Measurements from ENCODE around the gene CREB3L2.
"Not testable (repeated sequence)": the region's sequence is repeated elsewhere in the genome, so short reads cannot be mapped to it uniquely, and the experiment has no call there.

Gene CREB3L2

GRCh38 chr7:137839903-137840779 lies 161.7 kb downstream of the CREB3L2 start:
- peaks cover 30% of the 10 kb centered on the region for H3K4me1 ChIP-seq (ENCODE audit: insufficient read depth, low read length)

GRCh38 chr7:137838706-137839315 lies 163.1 kb downstream of the CREB3L2 start:
- peaks cover under 1% of the 10 kb centered on the region; the same call in 1 of the 2 replicates for H3K9me3 ChIP-seq (ENCODE audit: control insufficient read depth, insufficient read depth, low read length)
- H3K4me1 ChIP-seq (ENCODE audit: insufficient read depth, low read length), result peaks cover 27% of the 10 kb centered on the region
- H3K9ac ChIP-seq (ENCODE audit: low read depth, low read length), result no peak overlapping the region
- H3K36me3 ChIP-seq (ENCODE audit: insufficient read depth, low read length), result no peaks in the 10 kb centered on the region

More at GRCh38 chr7:137839903-137840779, 161.7 kb downstream of the CREB3L2 start:
- H3K9ac ChIP-seq (ENCODE audit: low read depth, low read length), result 0 out of 2 replicates have a peak overlapping the region, but pooled peaks have one; percentile 3
- no peaks in the 10 kb centered on the region for H3K9me3 ChIP-seq (ENCODE audit: control insufficient read depth, insufficient read depth, low read length)
- no peaks in the 10 kb centered on the region for H3K36me3 ChIP-seq (ENCODE audit: insufficient read depth, low read length)

GRCh38 chr7:137836541-137836940 lies 165.3 kb downstream of the CREB3L2 start:
- no peaks in the 10 kb centered on the region for H3K36me3 ChIP-seq (ENCODE audit: insufficient read depth, low read length)
- peaks cover 27% of the 10 kb centered on the region for H3K4me1 ChIP-seq (ENCODE audit: insufficient read depth, low read length)
- no peak overlapping the region for H3K9ac ChIP-seq (ENCODE audit: low read depth, low read length)
- peaks cover 14% of the 10 kb centered on the region for H3K9me3 ChIP-seq (ENCODE audit: control insufficient read depth, insufficient read depth, low read length)

GRCh38 chr7:137836113-137836509 lies 165.8 kb downstream of the CREB3L2 start:
- Histone ChIP-seq H3K4me1 (ENCODE audit: insufficient read depth, low read length) (peaks cover 23% of the 10 kb centered on the region), H3K9me3 (ENCODE audit: control insufficient read depth, insufficient read depth, low read length) (peaks cover 14% of the 10 kb centered on the region), H3K9ac (ENCODE audit: low read depth, low read length) (no peak overlapping the region), H3K36me3 (ENCODE audit: insufficient read depth, low read length) (no peaks in the 10 kb centered on the region)

- H3K4me1 ChIP-seq (ENCODE audit: insufficient read depth, low read length), result peaks cover 18% of the 10 kb centered on the region
- H3K9ac ChIP-seq (ENCODE audit: low read depth, low read length), result no peak overlapping the region
- H3K9me3 ChIP-seq (ENCODE audit: control insufficient read depth, insufficient read depth, low read length), result peaks cover 19% of the 10 kb centered on the region
- no peaks in the 10 kb centered on the region for H3K36me3 ChIP-seq (ENCODE audit: insufficient read depth, low read length)
These were observed 166.3 kb downstream of the CREB3L2 start for GRCh38 chr7:137835486-137836112.

GRCh38 chr7:137834552-137834951 lies 167.3 kb downstream of the CREB3L2 start:
- Histone ChIP-seq H3K9ac (ENCODE audit: low read depth, low read length) (no peak overlapping the region), H3K36me3 (ENCODE audit: insufficient read depth, low read length) (no peaks in the 10 kb centered on the region), H3K9me3 (ENCODE audit: control insufficient read depth, insufficient read depth, low read length) (peaks cover 22% of the 10 kb centered on the region), H3K4me1 (ENCODE audit: insufficient read depth, low read length) (peaks cover 10% of the 10 kb centered on the region)

- peaks cover 22% of the 10 kb centered on the region for H3K9me3 ChIP-seq (ENCODE audit: control insufficient read depth, insufficient read depth, low read length)
- not testable (repeated sequence) for H3K9ac ChIP-seq (ENCODE audit: low read depth, low read length); H3K36me3 ChIP-seq (ENCODE audit: insufficient read depth, low read length); H3K4me1 ChIP-seq (ENCODE audit: insufficient read depth, low read length)
These were observed 168.9 kb downstream of the CREB3L2 start for GRCh38 chr7:137832990-137833389.

GRCh38 chr7:137832382-137832781 lies 169.5 kb downstream of the CREB3L2 start:
- Histone ChIP-seq H3K36me3 (ENCODE audit: insufficient read depth, low read length) (no peaks in the 10 kb centered on the region), H3K9ac (ENCODE audit: low read depth, low read length) (no peak overlapping the region), H3K4me1 (ENCODE audit: insufficient read depth, low read length) (no peaks in the 10 kb centered on the region), H3K9me3 (ENCODE audit: control insufficient read depth, insufficient read depth, low read length) (peaks cover 22% of the 10 kb centered on the region)

GRCh38 chr7:137831555-137831954 lies 170.3 kb downstream of the CREB3L2 start:
- not testable (repeated sequence) for H3K4me1 ChIP-seq (ENCODE audit: insufficient read depth, low read length); H3K9ac ChIP-seq (ENCODE audit: low read depth, low read length); H3K36me3 ChIP-seq (ENCODE audit: insufficient read depth, low read length)
- H3K9me3 ChIP-seq (ENCODE audit: control insufficient read depth, insufficient read depth, low read length), result peaks cover 22% of the 10 kb centered on the region

GRCh38 chr7:137829337-137829992 lies 172.4 kb downstream of the CREB3L2 start:
- Histone ChIP-seq H3K4me1 (ENCODE audit: insufficient read depth, low read length) (no peaks in the 10 kb centered on the region), H3K9ac (ENCODE audit: low read depth, low read length) (no peak overlapping the region), H3K9me3 (ENCODE audit: control insufficient read depth, insufficient read depth, low read length) (peaks cover 22% of the 10 kb centered on the region), H3K36me3 (ENCODE audit: insufficient read depth, low read length) (no peaks in the 10 kb centered on the region; the same call in 1 of the 2 replicates)

- no peaks in the 10 kb centered on the region; the same call in 1 of the 2 replicates for H3K36me3 ChIP-seq (ENCODE audit: insufficient read depth, low read length)
These were observed 173.4 kb downstream of the CREB3L2 start for GRCh38 chr7:137828456-137828855.

GRCh38 chr7:137825489-137825888 lies 176.4 kb downstream of the CREB3L2 start:
- peaks cover 2% of the 10 kb centered on the region; the same call in 1 of the 2 replicates for H3K9me3 ChIP-seq (ENCODE audit: control insufficient read depth, insufficient read depth, low read length)
- H3K9ac ChIP-seq (ENCODE audit: low read depth, low read length), result no peak overlapping the region
- H3K36me3 ChIP-seq (ENCODE audit: insufficient read depth, low read length), result no peaks in the 10 kb centered on the region; the same call in 1 of the 2 replicates
- peaks cover 11% of the 10 kb centered on the region for H3K4me1 ChIP-seq (ENCODE audit: insufficient read depth, low read length)

More at GRCh38 chr7:137828456-137828855, 173.4 kb downstream of the CREB3L2 start:
- Histone ChIP-seq H3K9me3 (ENCODE audit: control insufficient read depth, insufficient read depth, low read length) (peaks cover 18% of the 10 kb centered on the region), H3K9ac (ENCODE audit: low read depth, low read length) (no peak overlapping the region), H3K4me1 (ENCODE audit: insufficient read depth, low read length) (no peaks in the 10 kb centered on the region)
